ENCODE data around the gene CYB5RL. TPM values are rescaled to one million over a fixed set of nuclear protein-coding genes. Genes with fewer than 3 reads are reported as not detected.
"Not testable (repeated sequence)": the region's sequence is repeated elsewhere in the genome, so short reads cannot be mapped to it uniquely, and the experiment has no call there.

The CYB5RL gene
- total RNA-seq, 1 experiment from 2014 or later, result 13.1 TPM

GRCh38 chr1:54212872-54213271 is 13.0 kb upstream of the CYB5RL start:
- H3K27ac Mint-ChIP-seq, result no peak overlapping the region
- CTCF ChIA-PET, result interaction anchor here (1.1 kb wide), 1 partner anchor 31 kb away, joined by 3 read pairs; no protein-coding TSS in a partner anchor
- no peaks in the 10 kb centered on the region for H3K9me3 Mint-ChIP-seq
- peaks cover 85% of the 10 kb centered on the region for H3K36me3 Mint-ChIP-seq
- DNase-seq (ENCODE audit: low spot score) (no peak), ATAC-seq (no peak)
- H3K4me1 Mint-ChIP-seq, result no peaks in the 10 kb centered on the region
- no peaks in the 10 kb centered on the region for H3K27me3 Mint-ChIP-seq (ENCODE audit: low read depth)
- TF ChIP-seq ELF4 (CRISPR knock-in tag; IDR thresholded peaks at IDR 0.05; ENCODE audit: low read depth) (no peak), E2F4 (CRISPR knock-in tag; IDR thresholded peaks at IDR 0.05; ENCODE audit: borderline replicate concordance, low read depth) (no peak), CTCF (IDR thresholded peaks at IDR 0.05) (no peak), NFE2L1 (CRISPR knock-in tag; IDR thresholded peaks at IDR 0.05) (no peak), CREM (CRISPR knock-in tag; IDR thresholded peaks at IDR 0.05) (no peak), MXD4 (CRISPR knock-in tag; IDR thresholded peaks at IDR 0.05; ENCODE audit: borderline replicate concordance) (no peak), TCF7 (CRISPR knock-in tag; IDR thresholded peaks at IDR 0.05; ENCODE audit: low read depth) (no peak), CDX4 (CRISPR knock-in tag; IDR thresholded peaks at IDR 0.05; ENCODE audit: borderline replicate concordance) (no peak), IRF2 (CRISPR knock-in tag; IDR thresholded peaks at IDR 0.05; ENCODE audit: borderline replicate concordance, low read depth) (no peak), EMX1 (CRISPR knock-in tag; IDR thresholded peaks at IDR 0.05) (no peak), ZNF396 (CRISPR knock-in tag; IDR thresholded peaks at IDR 0.05; ENCODE audit: borderline replicate concordance) (no peak), ATF6 (CRISPR knock-in tag; IDR thresholded peaks at IDR 0.05) (no peak)
- no peak overlapping the region for H3K4me3 Mint-ChIP-seq
- POLR2A ChIA-PET, result interaction anchor here (0.7 to 1.4 kb wide), 2 partner anchors 10 to 13 kb away, joined by 3 read pairs; no protein-coding TSS in a partner anchor

GRCh38 chr1:54207896-54208295 is 8.1 kb upstream of the CYB5RL start:
- DNase-seq (ENCODE audit: low spot score); ATAC-seq; H3K9me3 Mint-ChIP-seq; H3K27me3 Mint-ChIP-seq (ENCODE audit: low read depth); H3K4me1 Mint-ChIP-seq; H3K4me3 Mint-ChIP-seq; H3K27ac Mint-ChIP-seq: not testable (repeated sequence)
- H3K36me3 Mint-ChIP-seq, result peaks cover 72% of the 10 kb centered on the region
- ChIA-PET CTCF (interaction anchor here (0.6 kb wide), 1 partner anchor 851 kb away, joined by 3 read pairs; no protein-coding TSS in a partner anchor), POLR2A (interaction anchor here (0.6 kb wide), 1 partner anchor 159 kb away, joined by 5 read pairs; no protein-coding TSS in a partner anchor)

- DNase-seq (ENCODE audit: low spot score) (no peak), ATAC-seq (no peak)
- H3K4me1 Mint-ChIP-seq, result no peaks in the 10 kb centered on the region
- H3K27ac Mint-ChIP-seq, result no peak overlapping the region
- no peak overlapping the region for H3K4me3 Mint-ChIP-seq
- CTCF ChIA-PET, result interaction anchor here (0.7 kb wide), 1 partner anchor 26 kb away, joined by 3 read pairs; no protein-coding TSS in a partner anchor
- POLR2A ChIA-PET, result no interaction called here
- no peaks in the 10 kb centered on the region for H3K9me3 Mint-ChIP-seq
- no peaks in the 10 kb centered on the region for H3K27me3 Mint-ChIP-seq (ENCODE audit: low read depth)
- H3K36me3 Mint-ChIP-seq, result peaks cover 71% of the 10 kb centered on the region
- TF ChIP-seq MXD4 (CRISPR knock-in tag; IDR thresholded peaks at IDR 0.05; ENCODE audit: borderline replicate concordance) (no peak), SMAD4 (CRISPR knock-in tag; IDR thresholded peaks at IDR 0.05) (no peak), PRDM15 (CRISPR knock-in tag; IDR thresholded peaks at IDR 0.05) (no peak), E2F4 (CRISPR knock-in tag; IDR thresholded peaks at IDR 0.05; ENCODE audit: borderline replicate concordance, low read depth) (no peak), CTCF (IDR thresholded peaks at IDR 0.05) (no peak), SOX15 (CRISPR knock-in tag; IDR thresholded peaks at IDR 0.05) (no peak), E2F5 (CRISPR knock-in tag; IDR thresholded peaks at IDR 0.05) (no peak), ZNF232 (CRISPR knock-in tag; IDR thresholded peaks at IDR 0.05) (no peak)
These were observed 7.5 kb upstream of the CYB5RL start for GRCh38 chr1:54207287-54207686.

Data from WTC11 (cell line).